ENCODE data around the gene JAK1.

- TF ChIP-seq CTCF (conservative IDR thresholded peaks at IDR 0.05; ENCODE audit: low read depth, low read length) (no peak), EZH2 (IDR thresholded peaks at IDR 0.05; ENCODE audit: borderline replicate concordance, low read depth, low read length, poor library complexity, severe bottlenecking) (no peak)
Measured at GRCh38 chr1:64798872-64799271, 167.5 kb downstream of the JAK1 start.
